Kidney (tissue), 14 donors: ENCODE data around the gene MSI2. TPM values are rescaled to one million over a fixed set of nuclear protein-coding genes. Genes with fewer than 3 reads are reported as not detected.

Source experiments
- DNase-seq, 5 donors: peaks; one replicate each; pipeline ENCODE4 v3.0.0-alpha.2; 2013 to 2020
- FAIRE-seq: peaks from 2 replicates; lab custom pipeline; 2012; peaks lifted over from hg19 to GRCh38; lab: Jason Lieb, UNC
- H3K27ac ChIP-seq, 2 donors: one replicate each; pipeline ENCODE4 v1.7.0; 2013; ENCODE audit warnings: low read depth in 2 of 2, low read length in 2 of 2, inconsistent platforms in 1 of 2
- H3K27me3 ChIP-seq: one replicate; pipeline ENCODE4 v1.7.1; 2013; ENCODE audit warnings: low read length, inconsistent platforms; ENCODE audit not compliant: control insufficient read depth, insufficient read depth
- H3K36me3 ChIP-seq, 3 donors: one replicate each; pipeline versions ENCODE4 v1.7.0 to v1.7.1; 2013; ENCODE audit warnings: low read length in 3 of 3, control low read depth in 1 of 3, inconsistent platforms in 1 of 3; ENCODE audit not compliant: insufficient read depth in 3 of 3, control insufficient read depth in 2 of 3
- H3K4me1 ChIP-seq, 3 donors: one replicate each; pipeline versions ENCODE4 v1.7.0 to v1.7.1; 2013; ENCODE audit warnings: low read length in 3 of 3, inconsistent platforms in 1 of 3, low read depth in 1 of 3; ENCODE audit not compliant: control insufficient read depth in 2 of 3, insufficient read depth in 2 of 3
- H3K4me3 ChIP-seq, 3 donors: one replicate each; pipeline versions ENCODE4 v1.7.0 to v1.8.1; 2013; ENCODE audit warnings: low read length in 3 of 3, control low read depth in 1 of 3, inconsistent platforms in 1 of 3
- H3K9ac ChIP-seq, 3 donors: one replicate each; pipeline versions ENCODE4 v1.7.0 to v1.7.1; 2013; ENCODE audit warnings: low read length in 3 of 3, control low read depth in 1 of 3, inconsistent platforms in 1 of 3
- H3K9me3 ChIP-seq, 3 donors: one replicate each; pipeline versions ENCODE4 v1.7.0 to v1.7.1; 2013; ENCODE audit warnings: low read length in 3 of 3, control low read depth in 1 of 3, inconsistent platforms in 1 of 3; ENCODE audit not compliant: control insufficient read depth in 2 of 3, insufficient read depth in 1 of 3
- intact Hi-C: fragments of 100-400 bp; cut with DNase I; formaldehyde crosslinking; loops from one replicate; pipeline ENCODE4 v1.11.1; 2022
- polyA plus RNA-seq: library from polyadenylated mRNA; stranded (reverse); fragments of 350-450 nt; fragmentation: Illumina TruSeq; extraction: RNeasy Lipid Tissue Mini Kit (QIAGEN cat#74804); gene quantifications from one replicate; pipeline ENCODE4 v1.2.3, GENCODE V29; 2014; ENCODE audit warnings: low read depth, low replicate concordance; ENCODE audit not compliant: insufficient read depth
- total RNA-seq: library from RNA; stranded (reverse); fragmentation: NEBNext Ultra II Directional; extraction: Animal tissue kit (Norgen Biotek cat#: 25700); gene quantifications from one replicate; pipeline ENCODE4 v1.2.1, GENCODE V29; 2021
- TF ChIP-seq, protein P1 (sequence below): IDR thresholded peaks from 3 replicates; pipeline ENCODE4 v1.5.1; 2012; ENCODE audit warnings: mild to moderate bottlenecking, moderate library complexity, borderline replicate concordance; ENCODE audit not compliant: insufficient read depth; ENCODE audit errors: extremely low read depth
- donor health status: control.
- donor health status: control.
- donor health status: control.
- donor health status: control.
- donor health status: control.
- donor health status: DM: yes; HTN: yes; CAD: no.
- donor health status: Normal renal cell carcinoma (clear cell type).

The MSI2 gene
- total and polyA plus RNA-seq, 2 donors from 2014 or later, result 69.2 to 151 TPM

DNA sequence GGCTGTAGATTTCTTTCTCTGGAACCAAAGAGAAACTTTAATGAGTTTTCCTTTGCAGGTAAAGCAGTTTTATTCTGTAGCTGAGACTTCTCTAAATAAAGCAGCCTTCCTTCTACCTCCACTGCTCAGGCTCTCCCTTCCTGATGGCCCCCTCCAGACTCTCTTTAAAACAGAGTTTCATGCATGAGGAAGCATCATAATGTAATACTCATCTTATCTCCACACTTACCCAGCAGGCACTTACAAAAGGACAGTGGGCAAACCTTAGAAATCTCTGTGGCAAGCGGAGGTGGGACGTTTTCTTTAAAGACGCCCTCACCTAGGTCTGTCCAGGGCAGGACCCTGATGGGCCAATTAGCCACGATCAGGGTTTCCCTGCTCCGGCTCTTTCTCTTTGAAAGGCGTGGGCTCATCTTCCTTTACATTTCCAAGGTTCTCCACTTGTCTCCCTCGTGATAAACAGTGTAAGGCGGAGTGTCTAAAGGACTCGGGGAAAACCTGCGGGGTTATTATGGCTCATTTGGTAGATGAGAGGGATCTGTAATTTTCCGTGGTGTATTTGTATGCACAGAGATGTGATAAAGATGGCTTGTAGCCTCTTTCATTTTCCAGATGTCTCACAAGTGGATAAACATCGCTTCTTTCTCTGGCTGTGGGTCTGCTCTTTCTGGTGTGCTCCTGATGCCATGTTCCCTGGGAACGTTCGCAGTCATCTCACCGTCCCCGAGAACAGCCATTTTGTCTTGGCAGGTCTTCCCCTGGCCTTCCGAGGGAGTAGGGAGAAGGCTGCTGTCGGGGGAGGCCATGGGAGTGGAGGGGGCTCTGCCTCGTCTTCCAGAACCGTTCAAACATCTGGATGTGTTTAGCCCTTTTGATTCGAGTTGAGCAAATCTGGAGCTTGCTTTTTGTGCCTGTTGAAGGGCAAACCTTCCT lies 249.8 kb downstream of the MSI2 start:
- TF ChIP-seq, protein P1, sequence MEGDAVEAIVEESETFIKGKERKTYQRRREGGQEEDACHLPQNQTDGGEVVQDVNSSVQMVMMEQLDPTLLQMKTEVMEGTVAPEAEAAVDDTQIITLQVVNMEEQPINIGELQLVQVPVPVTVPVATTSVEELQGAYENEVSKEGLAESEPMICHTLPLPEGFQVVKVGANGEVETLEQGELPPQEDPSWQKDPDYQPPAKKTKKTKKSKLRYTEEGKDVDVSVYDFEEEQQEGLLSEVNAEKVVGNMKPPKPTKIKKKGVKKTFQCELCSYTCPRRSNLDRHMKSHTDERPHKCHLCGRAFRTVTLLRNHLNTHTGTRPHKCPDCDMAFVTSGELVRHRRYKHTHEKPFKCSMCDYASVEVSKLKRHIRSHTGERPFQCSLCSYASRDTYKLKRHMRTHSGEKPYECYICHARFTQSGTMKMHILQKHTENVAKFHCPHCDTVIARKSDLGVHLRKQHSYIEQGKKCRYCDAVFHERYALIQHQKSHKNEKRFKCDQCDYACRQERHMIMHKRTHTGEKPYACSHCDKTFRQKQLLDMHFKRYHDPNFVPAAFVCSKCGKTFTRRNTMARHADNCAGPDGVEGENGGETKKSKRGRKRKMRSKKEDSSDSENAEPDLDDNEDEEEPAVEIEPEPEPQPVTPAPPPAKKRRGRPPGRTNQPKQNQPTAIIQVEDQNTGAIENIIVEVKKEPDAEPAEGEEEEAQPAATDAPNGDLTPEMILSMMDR, result no peak
- Histone ChIP-seq H3K4me1 (peaks cover 9 to 16% (median 10%) of the 10 kb centered on the region in 3 donors), H3K9me3 (no peaks in the 10 kb centered on the region), H3K36me3 (no peaks in the 10 kb centered on the region), H3K4me3 (no peak overlapping the region), H3K9ac (peak overlapping the region in 1 of 3 donors; percentile 41), H3K27ac (peak overlapping the region in 1 of 2 donors; percentile 69), H3K27me3 (no peaks in the 10 kb centered on the region)
- peak in 1 of 5 donors; percentile 58 for DNase-seq
- intact Hi-C loops, result no loop called here
- FAIRE-seq, result no peak

DNA sequence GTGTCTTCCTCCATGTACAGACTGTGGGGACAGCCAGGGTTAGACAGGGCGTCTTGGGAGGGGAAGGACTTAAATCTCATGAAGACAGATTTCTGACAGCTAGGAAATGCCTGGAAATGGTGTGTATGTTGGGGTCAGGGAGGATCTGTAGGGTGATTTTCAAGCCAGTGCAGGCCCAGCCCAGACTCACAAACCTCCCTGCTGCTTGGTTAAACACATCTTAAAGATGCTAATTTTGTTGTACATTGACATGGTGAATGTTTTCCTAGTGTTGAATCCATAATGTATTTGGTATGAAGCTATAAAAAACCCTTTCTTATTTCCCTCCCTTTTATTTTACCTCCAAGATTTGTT lies 250.4 kb downstream of the MSI2 start:
- H3K4me3 ChIP-seq, result no peak overlapping the region
- FAIRE-seq (no peak), DNase-seq (peak in 1 of 5 donors; percentile 66)
- H3K27ac ChIP-seq, result peak overlapping the region in 1 of 2 donors; percentile 69
- H3K9me3 ChIP-seq, result no peaks in the 10 kb centered on the region
- no peaks in the 10 kb centered on the region for H3K36me3 ChIP-seq
- peak overlapping the region in 1 of 3 donors; percentile 41 for H3K9ac ChIP-seq
- no peaks in the 10 kb centered on the region for H3K27me3 ChIP-seq
- intact Hi-C loops, result no loop called here
- H3K4me1 ChIP-seq, result peaks cover 9 to 16% (median 10%) of the 10 kb centered on the region in 3 donors
- TF ChIP-seq, protein P1, result no peak

DNA sequence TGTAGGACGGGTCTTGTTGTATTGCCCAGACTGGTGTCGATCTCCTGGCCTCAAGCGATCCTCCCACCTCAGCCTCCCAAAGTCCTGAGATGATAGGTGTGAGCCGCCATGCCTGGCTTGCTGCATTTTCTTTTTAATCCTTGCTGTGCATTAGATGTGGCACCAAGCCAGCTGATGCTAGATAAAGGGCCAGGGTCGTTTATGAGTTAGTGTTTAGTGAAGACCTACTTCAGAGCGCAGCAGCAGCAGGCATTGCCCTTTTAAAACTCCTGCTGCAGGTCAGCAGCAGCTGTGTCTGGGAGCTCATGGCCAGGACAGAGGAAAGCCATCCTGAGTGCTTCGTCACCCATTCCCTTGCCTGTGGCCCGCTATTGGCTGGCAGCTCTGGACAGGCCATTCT lies 251.5 kb downstream of the MSI2 start:
- no peak for DNase-seq
- no peak overlapping the region for H3K9ac ChIP-seq
- FAIRE-seq, result no peak
- peaks cover 9 to 13% (median 10%) of the 10 kb centered on the region in 3 donors for H3K4me1 ChIP-seq
- no peaks in the 10 kb centered on the region for H3K27me3 ChIP-seq
- H3K9me3 ChIP-seq, result no peaks in the 10 kb centered on the region
- H3K4me3 ChIP-seq, result no peak overlapping the region
- no peaks in the 10 kb centered on the region for H3K36me3 ChIP-seq
- H3K27ac ChIP-seq, result no peak overlapping the region
- intact Hi-C loops, result no loop called here
- TF ChIP-seq, protein P1, result no peak
